ENCODE data around the gene ADIRF.

DNA sequence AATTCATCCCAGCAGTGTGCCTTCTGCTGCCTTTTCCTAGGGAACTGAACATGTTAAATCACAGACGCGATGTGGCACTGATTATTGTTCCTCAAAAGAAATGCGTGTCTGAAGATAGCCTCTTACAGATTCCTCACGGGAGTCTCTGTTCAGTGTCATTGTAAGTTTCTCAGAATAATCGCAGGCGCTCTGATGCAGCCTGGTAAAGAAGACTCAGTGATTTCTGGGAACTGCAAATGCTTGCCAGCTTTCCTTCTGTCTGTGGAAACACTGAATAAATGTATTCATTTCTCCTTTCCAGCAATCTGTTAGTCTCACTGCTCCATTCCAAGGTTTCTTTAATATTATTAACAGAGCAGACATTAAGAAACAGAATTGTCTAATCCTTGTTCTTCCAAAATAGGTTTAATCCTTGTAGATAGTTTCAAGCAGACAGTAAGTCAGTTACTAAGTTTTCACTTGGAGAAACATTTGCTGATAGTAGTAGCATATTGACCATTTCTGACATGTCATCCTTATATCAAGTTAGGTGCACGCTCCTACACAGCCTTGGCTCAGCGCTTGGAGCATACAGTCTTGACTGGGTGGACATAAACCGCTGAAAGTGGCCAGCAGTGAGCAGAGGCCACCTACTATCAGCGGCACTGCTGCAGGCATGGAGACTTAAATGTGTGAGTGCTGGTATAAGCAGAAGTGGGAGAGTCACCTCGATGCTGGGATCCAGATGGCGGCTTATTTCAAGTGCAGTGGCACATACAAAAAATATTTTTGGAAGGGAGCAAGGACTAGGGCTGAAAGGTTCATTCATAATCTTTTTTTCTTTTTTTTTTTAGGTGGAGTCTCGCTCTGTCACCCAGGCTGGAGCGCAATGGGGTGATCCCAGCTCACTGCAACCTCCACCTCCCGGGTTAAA, 38.6 kb upstream of the ADIRF start:
- TF ChIP-seq, protein P1, sequence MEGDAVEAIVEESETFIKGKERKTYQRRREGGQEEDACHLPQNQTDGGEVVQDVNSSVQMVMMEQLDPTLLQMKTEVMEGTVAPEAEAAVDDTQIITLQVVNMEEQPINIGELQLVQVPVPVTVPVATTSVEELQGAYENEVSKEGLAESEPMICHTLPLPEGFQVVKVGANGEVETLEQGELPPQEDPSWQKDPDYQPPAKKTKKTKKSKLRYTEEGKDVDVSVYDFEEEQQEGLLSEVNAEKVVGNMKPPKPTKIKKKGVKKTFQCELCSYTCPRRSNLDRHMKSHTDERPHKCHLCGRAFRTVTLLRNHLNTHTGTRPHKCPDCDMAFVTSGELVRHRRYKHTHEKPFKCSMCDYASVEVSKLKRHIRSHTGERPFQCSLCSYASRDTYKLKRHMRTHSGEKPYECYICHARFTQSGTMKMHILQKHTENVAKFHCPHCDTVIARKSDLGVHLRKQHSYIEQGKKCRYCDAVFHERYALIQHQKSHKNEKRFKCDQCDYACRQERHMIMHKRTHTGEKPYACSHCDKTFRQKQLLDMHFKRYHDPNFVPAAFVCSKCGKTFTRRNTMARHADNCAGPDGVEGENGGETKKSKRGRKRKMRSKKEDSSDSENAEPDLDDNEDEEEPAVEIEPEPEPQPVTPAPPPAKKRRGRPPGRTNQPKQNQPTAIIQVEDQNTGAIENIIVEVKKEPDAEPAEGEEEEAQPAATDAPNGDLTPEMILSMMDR (IDR thresholded peaks at IDR 0.05): no peak
- peak in 3 of 4 donors; percentile 61 to 72 (median 71) for TF ChIP-seq POLR2AphosphoS5 (IDR thresholded peaks at IDR 0.05)
- no peak for TF ChIP-seq POLR2A (IDR thresholded peaks at IDR 0.05)

Measured in sigmoid colon (tissue), 4 donors.